Stimulated activated CD4-positive, alpha-beta T cell treated with anti-CD3 and anti-CD28 coated beads, TNF-alpha, amount 100 ng/mL, for 1 hour (primary cell): ENCODE measurements around the gene TECTB.
A peak's percentile ranks its signal among the peaks of the same experiment; 100 is the strongest.

Experiments used
- DNase-seq, 3 donors: peaks; one replicate each; pipeline ENCODE4 v3.0.0-alpha.2; 2020; ENCODE audit warnings: low read depth in 3 of 3, low spot score in 1 of 3

Gene TECTB

GRCh38 chr10:112307358-112308124 is 24.3 kb downstream of the TECTB start:
- DNase-seq = no peak

- no peak for DNase-seq
Observed at GRCh38 chr10:112308125-112308502, 24.9 kb downstream of the TECTB start.

- no peak for DNase-seq
Observed at GRCh38 chr10:112311481-112311880, 28.3 kb downstream of the TECTB start.

DNA sequence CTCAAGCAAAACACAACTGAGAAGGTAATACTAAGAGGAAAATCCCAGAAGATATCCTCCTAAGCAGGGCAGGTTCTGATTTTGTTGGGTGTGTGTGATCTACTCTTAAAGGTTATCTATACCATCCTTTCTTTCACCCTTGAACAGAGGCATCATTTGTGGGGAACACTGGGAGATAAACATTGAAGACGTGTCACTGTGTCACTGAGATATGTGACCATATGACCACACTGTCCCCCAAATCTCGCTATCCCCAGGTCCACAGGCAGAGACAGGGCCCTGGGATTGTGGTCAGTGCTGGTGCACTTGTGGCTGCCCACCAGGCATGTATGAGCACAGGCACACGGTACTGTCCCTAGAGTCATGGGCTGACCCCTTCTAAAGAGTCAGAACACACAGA is 30.0 kb downstream of the TECTB start:
- no peak for DNase-seq

- no peak for DNase-seq
Observed at GRCh38 chr10:112313911-112314310, 30.7 kb downstream of the TECTB start.

- peak; percentile 39 to 55 (median 46) for DNase-seq
Observed at GRCh38 chr10:112314822-112315474, 31.7 kb downstream of the TECTB start.

DNA sequence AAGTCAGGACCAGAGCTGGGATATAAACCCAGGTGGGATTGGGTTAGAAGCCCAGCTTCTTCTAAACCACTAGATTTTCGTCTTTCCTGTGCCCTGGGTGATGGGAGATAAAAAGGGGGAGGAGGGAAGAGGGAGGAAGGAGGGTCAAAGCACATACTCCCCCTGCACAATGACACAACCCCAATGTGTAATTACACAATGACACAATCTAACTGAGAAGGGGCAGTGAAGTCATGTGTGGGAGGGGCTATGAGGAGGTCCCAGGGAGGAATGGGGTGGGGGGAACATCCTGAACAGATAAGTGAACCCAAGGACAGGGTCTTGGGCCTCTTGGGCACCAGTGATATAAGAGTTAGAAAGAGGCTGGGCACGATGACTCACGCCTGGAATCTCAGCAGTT is 44.5 kb downstream of the TECTB start:
- no peak for DNase-seq

DNA sequence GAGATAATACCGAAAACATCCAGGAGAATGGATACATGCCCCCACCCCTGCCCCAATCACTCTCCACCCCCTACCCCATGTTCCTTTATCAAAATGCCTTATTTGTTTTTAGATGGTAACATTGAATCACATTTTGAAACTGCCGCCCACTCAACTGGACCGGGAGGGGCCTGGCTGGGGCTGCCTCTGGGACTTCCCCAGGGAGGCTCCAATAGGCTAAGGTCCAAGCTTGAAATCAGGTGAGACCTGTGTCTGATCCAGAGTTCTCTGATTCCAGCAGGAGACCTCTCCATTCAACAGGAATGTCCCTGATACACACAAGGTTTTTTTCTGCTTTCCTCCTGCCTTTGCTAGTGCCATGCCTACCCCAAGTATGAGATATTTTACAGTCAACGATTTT is 47.0 kb downstream of the TECTB start:
- no peak for DNase-seq

GRCh38 chr10:112330607-112331160 is 47.5 kb downstream of the TECTB start:
- no peak for DNase-seq

GRCh38 chr10:112332022-112332421 is 48.8 kb downstream of the TECTB start:
- no peak for DNase-seq

DNA sequence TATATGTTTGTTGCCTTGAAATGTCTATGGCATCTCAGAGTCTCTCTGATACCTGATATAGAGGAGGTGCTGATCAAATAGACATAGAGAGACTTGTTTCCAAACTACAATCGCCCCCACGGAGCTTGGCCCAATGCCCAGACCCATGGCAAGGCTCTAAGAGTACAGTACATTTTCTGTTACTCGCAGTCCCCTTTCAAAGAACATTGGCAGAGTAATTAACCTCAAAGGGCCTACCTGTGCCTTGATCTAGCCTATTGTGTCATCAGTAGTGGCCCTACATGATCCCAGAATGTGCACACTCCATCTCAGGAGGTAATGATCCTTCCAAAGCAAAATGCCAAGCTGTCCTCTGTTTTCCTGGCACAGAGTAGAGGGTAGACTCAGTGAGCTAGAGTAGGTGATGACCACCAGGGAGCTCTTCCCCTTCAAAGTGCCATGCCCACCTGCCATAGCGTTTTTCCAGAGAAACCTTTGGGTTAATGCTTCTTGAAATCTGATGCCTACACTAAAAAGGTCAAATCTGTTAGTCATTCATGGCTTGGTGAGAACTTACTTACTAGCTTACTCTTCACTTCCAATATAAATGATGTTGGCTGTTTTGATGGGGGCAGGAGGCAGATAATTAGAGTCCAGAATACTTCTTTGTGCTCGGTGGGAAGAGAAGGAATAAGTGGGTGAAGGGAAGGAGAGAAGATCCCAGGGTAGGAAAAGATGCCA is 49.5 kb downstream of the TECTB start:
- no peak for DNase-seq

- no peak for DNase-seq
Observed at GRCh38 chr10:112333452-112333851, 50.3 kb downstream of the TECTB start.

- DNase-seq = no peak
Observed at GRCh38 chr10:112335111-112335867, 52.1 kb downstream of the TECTB start.

GRCh38 chr10:112335868-112336265 is 52.7 kb downstream of the TECTB start:
- DNase-seq = no peak

- DNase-seq = no peak
Observed at GRCh38 chr10:112336556-112337201, 53.5 kb downstream of the TECTB start.

DNA sequence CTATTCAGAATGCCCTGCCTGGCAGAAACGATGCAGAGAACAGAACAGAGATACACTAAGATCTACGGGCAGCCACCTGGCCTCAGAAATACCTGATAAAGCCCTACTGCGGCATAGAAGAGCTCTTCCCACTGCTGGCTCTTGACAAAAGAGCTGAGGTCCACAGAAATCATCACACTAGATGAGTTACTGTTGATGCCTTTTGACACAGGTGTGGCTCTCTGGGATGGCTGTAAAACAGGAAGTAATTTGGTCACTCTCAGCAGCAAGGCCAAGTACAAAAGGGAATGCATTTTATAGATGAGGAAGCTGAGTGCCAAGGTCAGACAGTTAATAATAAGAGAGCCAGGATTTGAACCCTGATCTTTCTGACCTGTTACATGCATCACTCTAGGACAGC is 55.8 kb downstream of the TECTB start:
- no peak for DNase-seq

GRCh38 chr10:112340601-112341000 is 57.4 kb downstream of the TECTB start:
- DNase-seq = no peak

- DNase-seq = no peak
Observed at GRCh38 chr10:112343056-112343806, 60.0 kb downstream of the TECTB start.

DNA sequence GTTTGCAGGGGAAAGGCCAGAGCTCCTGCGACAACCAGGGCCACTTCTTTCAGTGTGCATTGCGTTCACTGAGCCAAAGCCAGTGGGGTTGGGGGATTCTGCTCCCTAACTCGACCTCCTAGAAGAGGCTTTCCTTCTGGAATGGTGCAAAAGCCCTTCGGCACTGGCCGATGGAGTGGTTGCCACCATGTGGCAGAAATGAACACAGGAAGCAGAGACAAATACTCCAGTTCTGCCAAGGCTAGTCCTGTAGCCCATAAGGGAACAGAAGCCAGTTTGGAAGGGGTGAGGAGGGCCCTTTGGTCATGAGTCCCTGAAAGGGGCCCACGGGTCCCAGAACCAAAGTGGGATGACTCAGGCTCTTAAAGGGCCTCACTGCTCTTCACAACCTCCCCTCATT is 61.1 kb downstream of the TECTB start:
- DNase-seq = no peak

- DNase-seq = no peak
Observed at GRCh38 chr10:112345202-112345601, 62.0 kb downstream of the TECTB start.
